Ishikawa (cell line): ENCODE results near the gene NPSR1.

Experiments used
- CEBPB ChIP-seq: IDR thresholded peaks from 2 replicates; pipeline ENCODE4 v1.6.1; 2012
- CREB1 ChIP-seq: IDR thresholded peaks from 2 replicates; pipeline ENCODE4 v1.6.1; 2012; ENCODE audit warnings: low read depth
- EGR1 ChIP-seq: IDR thresholded peaks from 2 replicates; pipeline ENCODE4 v1.6.1; 2012
- EP300 ChIP-seq: IDR thresholded peaks from 2 replicates; pipeline ENCODE4 v1.6.1; 2012; ENCODE audit warnings: borderline replicate concordance
- FOXM1 ChIP-seq: IDR thresholded peaks from 2 replicates; pipeline ENCODE4 v1.6.1; 2012; ENCODE audit warnings: low read depth, borderline replicate concordance
- MAX ChIP-seq: IDR thresholded peaks from 2 replicates; pipeline ENCODE4 v1.6.1; 2012
- NFIC ChIP-seq: IDR thresholded peaks from 2 replicates; pipeline ENCODE4 v1.6.1; 2012
- RAD21 ChIP-seq: IDR thresholded peaks from 2 replicates; pipeline ENCODE4 v1.6.1; 2012; ENCODE audit warnings: low read depth
- REST ChIP-seq: IDR thresholded peaks from 2 replicates; pipeline ENCODE4 v1.6.1; 2012; ENCODE audit warnings: low read depth, mild to moderate bottlenecking
- TAF1 ChIP-seq: IDR thresholded peaks from 2 replicates; pipeline ENCODE4 v1.6.1; 2012; ENCODE audit warnings: low read depth, mild to moderate bottlenecking
- TCF12 ChIP-seq: IDR thresholded peaks from 2 replicates; pipeline ENCODE4 v1.6.1; 2012; ENCODE audit warnings: low read depth
- TEAD4 ChIP-seq: IDR thresholded peaks from 2 replicates; pipeline ENCODE4 v1.6.1; 2012
- YY1 ChIP-seq: IDR thresholded peaks from 2 replicates; pipeline ENCODE4 v1.6.1; 2012; ENCODE audit warnings: low read depth
- ZBTB7A ChIP-seq: IDR thresholded peaks from 2 replicates; pipeline ENCODE4 v1.6.1; 2012; ENCODE audit warnings: low read depth
- TF ChIP-seq, protein P1 (sequence below): IDR thresholded peaks from 2 replicates; pipeline ENCODE4 v1.6.1; 2012

Gene NPSR1

GRCh38 chr7:34757570-34758110, 99.6 kb downstream of the NPSR1 start:
- TF ChIP-seq CEBPB (no peak), YY1 (no peak), EGR1 (no peak), TAF1 (no peak), RAD21 (no peak)

DNA sequence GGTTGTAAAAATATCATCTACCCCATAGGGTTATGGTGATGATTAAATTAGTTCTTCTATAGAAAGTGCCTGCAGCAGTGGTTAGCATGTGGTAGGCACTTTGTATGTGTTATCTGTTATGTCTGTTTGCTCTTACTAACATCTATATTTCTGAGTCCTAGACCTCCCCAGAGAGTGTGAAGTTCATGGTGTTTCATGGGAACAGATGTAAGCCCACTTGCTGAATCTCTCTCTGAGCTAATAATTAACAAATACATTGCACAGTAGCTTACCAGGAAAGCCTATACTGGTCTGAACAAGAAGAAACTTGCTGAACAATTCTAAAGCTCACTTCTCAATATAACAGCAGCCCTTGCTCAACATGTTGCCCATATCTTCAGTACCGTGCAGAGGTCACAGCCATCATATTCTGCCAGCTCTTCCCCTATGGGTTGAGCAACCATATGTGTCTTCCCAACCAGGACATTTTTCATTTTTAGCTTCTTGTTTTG, 100.1 kb downstream of the NPSR1 start:
- TF ChIP-seq FOXM1: no peak
- TF ChIP-seq MAX: no peak
- TF ChIP-seq CREB1: no peak
- no peak for TF ChIP-seq YY1
- TF ChIP-seq TEAD4: no peak
- no peak for TF ChIP-seq RAD21
- no peak for TF ChIP-seq NFIC
- TF ChIP-seq EGR1: no peak
- TF ChIP-seq, protein P1, sequence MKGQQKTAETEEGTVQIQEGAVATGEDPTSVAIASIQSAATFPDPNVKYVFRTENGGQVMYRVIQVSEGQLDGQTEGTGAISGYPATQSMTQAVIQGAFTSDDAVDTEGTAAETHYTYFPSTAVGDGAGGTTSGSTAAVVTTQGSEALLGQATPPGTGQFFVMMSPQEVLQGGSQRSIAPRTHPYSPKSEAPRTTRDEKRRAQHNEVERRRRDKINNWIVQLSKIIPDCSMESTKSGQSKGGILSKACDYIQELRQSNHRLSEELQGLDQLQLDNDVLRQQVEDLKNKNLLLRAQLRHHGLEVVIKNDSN: no peak
- no peak for TF ChIP-seq EP300
- TF ChIP-seq ZBTB7A: no peak
- no peak for TF ChIP-seq CEBPB
- no peak for TF ChIP-seq TAF1
- TF ChIP-seq TCF12: no peak
- TF ChIP-seq REST: no peak

DNA sequence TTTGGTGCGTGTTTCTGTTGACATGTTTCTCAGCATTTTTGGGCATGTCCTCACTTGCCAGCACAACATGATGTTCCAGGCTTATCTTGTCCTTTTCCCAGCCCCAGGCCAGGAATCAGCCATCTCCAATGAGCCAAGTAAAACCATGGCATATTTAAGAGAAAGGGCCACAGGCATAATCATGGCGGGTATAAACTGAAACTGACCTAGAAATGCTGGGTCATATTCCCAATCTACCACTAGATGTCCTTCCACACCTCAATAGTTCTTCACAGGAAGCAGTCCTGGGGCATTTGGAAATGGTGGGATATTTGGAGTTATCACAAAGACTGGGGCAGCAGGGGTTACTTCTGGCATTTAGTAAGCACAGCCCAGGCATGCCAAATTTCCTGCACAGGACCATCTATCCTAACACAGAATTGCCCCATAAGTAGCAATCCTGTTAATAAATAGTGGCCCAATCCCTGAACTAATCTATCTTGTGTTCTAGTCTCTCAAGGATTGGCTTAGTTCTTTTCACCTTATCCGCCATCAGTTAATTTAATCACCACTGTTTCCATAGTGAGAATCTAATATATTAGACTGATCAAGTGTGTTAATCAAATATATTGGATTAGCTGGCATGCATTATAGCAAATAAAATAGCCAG, 101.6 kb downstream of the NPSR1 start:
- peak; percentile 70 for TF ChIP-seq RAD21
- TF ChIP-seq ZBTB7A: no peak
- TF ChIP-seq, protein P1: no peak
- 0 out of 2 replicates have a peak, but pooled peaks have one; percentile 22 for TF ChIP-seq YY1

DNA sequence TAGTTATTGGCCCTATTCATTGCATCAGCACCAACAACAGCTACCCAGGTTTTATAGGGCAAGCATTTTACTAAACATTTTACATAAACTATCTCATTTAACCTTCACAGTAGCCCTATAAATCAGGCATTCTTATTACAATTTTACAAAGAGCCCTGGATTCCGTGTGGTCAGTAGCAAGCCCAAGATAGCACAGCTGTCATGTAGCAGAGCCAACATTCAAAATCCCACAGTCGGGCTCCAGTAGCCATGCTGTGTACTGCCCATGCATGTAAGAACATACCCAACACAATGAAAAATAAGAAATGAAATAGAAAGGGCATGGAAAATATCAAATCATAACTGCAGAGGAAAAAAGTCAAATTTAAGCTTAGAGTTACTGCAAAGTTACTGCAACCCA, 102.3 kb downstream of the NPSR1 start:
- TF ChIP-seq RAD21: no peak
- TF ChIP-seq YY1: no peak
- no peak for TF ChIP-seq EP300
- no peak for TF ChIP-seq TEAD4
- TF ChIP-seq REST: no peak
- TF ChIP-seq FOXM1: no peak
- TF ChIP-seq CREB1: no peak
- TF ChIP-seq EGR1: no peak
- TF ChIP-seq ZBTB7A: no peak
- TF ChIP-seq CEBPB: no peak
- no peak for TF ChIP-seq TAF1
- no peak for TF ChIP-seq NFIC
- TF ChIP-seq MAX: no peak
- TF ChIP-seq, protein P1: no peak
- TF ChIP-seq TCF12: no peak

GRCh38 chr7:34761206-34761605, 103.2 kb downstream of the NPSR1 start:
- no peak for TF ChIP-seq NFIC
- TF ChIP-seq EP300: no peak
- no peak for TF ChIP-seq ZBTB7A
- no peak for TF ChIP-seq TCF12
- no peak for TF ChIP-seq TEAD4
- TF ChIP-seq MAX: no peak
